ENCODE data around the gene TBX10.
"Not testable (repeated sequence)": the region's sequence is repeated elsewhere in the genome, so short reads cannot be mapped to it uniquely, and the experiment has no call there.

The TBX10 gene

DNA sequence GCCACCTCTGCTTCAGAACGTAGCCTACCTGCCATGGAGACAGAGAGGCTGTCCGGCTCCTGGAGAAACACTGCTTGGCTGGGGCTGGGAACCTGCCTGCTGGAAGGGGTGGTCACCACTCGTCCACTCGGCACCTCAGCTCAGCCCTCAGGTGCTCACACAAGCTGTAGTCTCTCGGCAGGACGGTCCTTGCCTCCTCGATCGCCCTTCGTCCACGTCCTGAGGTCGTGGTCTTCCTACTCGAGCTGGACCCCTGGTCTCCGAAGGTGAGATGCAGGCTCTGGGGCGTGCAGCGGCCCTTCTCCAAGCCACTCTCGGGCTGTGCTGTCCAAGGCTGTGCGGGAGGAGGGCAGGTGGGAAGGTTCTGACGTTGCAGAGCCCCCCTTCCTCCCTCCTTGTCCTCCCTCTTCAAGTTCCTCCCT is at the start of gene TBX10:
TSS of gene TBX10 (minus strand) at position 326 of the 422 bp plus-strand sequence. CDS start at position 35, 291 bp downstream.
- DNase-seq: no peak

DNA sequence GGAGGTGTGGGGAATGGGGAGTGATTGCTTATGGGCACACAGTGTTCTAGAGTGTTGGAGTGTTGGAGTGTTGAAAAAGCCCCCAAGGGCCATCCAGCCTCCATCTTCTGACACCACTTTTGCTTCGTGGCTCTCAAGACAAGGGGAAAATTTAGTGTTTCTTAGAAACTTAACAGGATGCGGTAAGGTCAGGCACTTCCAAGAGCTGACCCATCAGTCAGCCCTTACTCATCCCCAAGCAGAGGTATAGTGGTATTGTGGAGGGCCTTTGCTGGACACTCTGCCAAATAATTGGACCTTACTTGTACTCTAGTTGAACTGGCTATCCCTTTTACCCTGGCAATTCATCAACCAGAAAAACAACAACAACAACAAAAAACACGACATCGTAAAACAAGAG is 49.6 kb upstream of the TBX10 start:
- DNase-seq: no peak

DNA sequence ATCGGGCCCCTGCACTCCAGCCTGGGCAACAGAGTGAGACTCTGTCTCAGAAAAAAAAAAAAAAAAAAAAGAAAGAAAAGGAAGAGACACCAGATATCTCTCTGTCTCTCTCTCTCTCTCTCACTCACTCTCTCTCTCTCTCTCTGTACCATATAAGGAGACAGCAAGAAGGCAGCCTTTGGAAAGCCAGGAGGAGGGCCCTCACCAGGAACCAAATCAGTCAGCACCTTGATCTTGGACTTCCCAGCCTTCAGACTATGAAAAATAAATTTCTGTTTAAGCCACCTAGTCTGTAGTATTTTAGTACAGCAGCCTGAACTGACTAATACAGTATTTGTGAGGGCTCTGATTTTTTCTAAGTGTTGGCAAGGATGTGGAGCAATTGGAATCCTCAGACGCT is 48.4 kb upstream of the TBX10 start:
- DNase-seq: no peak

DNA sequence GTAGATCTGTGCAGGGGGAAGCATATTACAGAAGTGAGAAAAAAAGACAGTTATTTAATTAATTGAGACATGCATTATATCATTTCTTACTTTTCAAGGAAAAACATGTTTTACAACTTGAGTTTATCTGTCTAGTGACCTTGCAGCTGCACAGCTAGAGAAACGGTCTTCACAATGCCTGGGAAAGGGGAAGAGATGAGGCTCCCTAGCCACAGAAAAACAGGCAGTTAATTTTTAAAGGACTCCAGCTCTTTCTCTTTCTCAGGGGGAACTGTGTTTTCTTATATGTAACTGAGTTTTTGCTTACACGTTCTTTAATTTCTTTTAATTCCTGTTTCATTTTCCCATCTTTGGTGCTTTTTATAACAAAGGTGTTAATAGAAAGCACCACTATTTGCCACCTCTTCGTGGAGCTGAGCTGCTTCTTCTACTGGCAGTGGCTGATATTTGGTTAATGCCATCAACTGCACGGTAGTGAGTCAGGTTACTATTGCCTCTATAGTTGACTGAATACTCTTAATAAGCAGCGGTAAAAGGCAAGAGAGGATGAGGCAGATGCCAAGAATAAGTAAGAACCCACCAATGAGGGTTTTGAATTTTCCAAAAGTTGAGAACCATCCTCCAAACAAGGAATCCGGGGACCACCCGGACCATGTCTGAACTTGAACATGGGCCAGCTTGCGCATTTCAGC is 46.2 kb upstream of the TBX10 start:
- DNase-seq: not testable (repeated sequence)

DNA sequence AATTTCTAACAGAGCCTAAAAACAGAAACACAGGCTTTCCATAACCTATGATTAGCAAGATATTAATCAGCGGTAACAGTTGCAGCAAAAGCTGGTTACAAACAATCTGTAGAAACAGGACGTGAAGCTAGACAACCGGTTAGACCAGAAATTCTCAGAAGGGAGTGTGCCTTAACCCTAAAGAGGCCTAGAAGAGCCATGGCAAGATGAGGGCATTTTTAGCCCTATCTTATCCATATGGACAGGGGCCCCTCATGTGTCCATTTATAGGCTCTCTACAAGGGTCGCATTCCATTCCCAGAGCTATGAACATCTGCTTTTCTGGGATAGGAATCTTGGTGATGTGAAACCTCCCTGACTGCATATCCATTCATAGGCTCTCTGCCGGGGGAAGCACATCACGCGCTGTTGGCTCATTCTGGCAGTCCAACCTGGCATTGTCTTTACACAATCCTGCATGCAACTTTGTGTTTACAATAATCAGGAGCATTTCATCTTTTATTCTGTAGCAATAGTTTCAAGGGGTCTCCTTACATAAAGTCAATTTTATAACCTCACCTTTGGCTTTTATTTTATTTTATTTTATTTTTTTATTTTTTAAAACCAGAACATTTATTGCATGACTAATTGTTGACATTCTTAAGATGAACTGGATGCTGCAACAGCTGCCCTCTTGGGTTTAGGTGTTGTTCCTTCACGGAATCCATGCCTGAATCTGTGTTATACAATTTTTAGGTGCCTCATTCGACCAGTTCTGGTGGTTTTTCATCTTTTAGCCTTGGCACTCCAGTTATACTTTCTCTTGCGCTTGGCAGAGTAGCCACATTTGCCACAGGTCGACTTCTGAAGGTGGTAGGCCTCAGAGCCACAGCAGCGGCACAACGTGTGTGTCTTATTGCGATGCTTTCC is 42.8 kb upstream of the TBX10 start:
- not testable (repeated sequence) for DNase-seq

DNA sequence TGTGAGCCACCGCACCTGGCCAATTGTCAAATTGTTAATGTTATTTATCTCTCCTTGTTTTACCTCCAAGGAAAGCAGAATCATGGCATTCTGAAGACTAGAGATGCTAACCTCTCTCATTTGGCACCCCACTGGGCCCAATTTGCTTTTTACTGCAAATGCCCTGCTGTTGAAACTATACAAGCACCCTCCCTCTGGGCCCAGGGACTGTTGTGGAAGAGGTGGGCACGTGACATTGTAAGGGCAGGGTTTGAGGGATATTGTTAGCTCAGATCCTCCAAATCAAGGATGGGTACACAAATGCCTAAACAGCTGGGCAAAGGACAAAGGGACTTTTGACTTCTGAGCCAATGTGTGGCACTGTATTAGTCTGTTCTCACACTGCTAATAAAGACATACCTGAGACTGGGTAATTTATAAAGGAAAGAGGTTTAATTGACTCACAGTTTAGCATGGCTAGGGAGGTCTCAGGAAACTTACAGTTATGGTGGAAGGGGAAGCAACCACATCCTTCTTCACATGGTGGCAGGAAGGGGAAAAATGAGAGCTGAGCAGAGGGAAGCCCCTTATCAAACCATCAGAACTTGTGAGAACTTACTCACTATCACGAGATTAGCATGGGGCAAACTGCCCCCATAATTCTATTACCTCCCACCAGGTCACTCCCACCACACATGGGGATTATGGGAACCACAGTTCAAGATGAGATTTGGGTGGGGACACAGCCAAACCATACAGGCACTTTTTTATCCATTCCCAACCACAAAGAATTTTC is 41.3 kb upstream of the TBX10 start:
- no peak for DNase-seq

DNA sequence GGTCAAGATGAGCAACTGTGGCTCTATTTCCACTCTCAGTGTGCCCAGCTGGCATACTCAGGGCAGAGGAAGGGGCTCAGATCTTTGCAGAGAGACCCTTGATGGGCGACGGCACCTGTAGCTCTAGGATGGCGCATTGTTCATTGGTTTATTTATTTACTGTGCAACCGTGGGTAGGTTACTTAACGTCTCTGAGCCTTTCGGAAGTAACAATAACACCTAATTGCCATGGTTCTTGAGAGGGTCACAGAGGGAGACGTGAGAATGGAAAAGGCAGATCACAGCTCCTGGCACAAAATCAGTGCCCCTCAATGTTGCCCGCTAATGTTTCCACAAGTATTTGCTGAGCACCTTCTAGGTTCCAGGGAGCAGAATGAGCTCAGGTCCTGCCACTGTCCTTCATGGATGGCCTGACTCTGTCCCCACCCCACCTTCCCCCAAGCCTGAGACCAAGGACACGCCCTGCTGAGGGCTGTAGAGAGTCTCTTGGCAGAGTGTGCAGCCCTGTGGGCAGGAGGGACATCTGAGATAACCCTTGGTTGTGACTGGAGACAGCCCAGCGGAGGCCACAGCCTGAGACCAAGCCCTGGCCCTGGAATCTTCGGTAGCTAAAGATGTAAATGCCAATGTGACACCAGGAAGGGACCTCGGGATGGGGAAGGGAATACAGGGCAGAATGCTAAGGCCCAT is 35.6 kb upstream of the TBX10 start:
- no peak for DNase-seq

DNA sequence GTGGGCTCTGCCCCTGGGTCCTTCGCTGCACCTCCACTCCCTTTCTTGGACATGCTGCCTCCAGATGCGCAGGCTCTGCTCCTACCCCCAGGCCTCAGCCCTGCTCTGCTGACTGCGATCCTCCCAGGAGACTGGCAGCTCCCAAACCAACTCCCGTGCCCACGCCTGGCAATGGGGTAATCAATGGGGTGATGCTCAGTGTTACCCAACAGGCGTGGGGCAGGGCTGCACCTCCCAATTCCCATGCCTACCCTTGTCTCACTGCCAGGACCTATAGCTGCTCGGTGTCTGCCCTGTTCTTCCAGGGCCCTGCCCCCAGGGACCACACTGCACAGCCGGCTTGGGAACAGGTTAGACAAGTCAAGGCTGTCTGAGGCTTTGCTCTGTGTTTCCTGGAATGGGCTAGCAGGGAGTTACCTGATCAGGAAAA is 34.9 kb upstream of the TBX10 start, which contains the start of gene ALDH3B2:
TSS of gene ALDH3B2 (minus strand) at position 182 of the 430 bp plus-strand sequence. CDS start 7,688 bp downstream, outside the sequence.
- DNase-seq: no peak

DNA sequence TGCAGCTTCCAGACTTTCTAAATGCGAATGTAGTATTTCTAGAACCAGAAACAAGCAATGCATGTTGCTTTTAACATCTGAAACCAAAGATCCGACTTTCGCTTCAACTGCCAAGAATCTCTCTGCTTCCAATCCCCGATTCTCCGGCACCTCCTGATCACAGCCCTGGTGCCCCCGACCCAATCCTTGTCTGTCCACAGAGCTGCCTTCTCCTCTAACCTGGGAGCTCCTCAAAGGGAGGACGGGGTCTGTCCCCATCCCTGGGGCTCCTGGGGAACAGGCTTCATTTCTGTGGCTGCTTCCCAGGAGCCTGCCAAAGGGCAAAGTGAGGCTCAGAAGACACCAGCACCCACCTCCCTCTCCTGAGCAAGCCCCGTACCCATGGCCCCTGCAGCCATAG is 34.3 kb upstream of the TBX10 start:
- no peak for DNase-seq

DNA sequence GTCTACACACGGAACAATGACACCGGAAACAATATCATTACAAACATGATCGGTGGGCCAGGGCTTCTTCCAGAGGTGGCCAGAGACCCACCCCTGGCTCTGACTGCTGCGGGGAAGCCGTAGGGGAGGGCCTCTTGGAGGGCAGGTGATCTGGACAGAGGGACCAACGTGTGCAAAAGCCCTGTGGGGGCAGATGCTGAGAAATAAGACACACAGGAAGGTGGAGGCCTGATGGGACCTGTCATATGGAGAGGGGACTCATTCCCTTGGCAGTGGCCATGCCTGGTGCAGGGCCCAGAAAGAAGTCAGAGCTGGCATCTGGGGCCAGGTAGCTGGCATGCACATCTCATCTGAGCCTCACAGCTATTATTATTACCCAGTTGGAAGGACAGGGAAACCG is 33.8 kb upstream of the TBX10 start:
- no peak for DNase-seq

DNA sequence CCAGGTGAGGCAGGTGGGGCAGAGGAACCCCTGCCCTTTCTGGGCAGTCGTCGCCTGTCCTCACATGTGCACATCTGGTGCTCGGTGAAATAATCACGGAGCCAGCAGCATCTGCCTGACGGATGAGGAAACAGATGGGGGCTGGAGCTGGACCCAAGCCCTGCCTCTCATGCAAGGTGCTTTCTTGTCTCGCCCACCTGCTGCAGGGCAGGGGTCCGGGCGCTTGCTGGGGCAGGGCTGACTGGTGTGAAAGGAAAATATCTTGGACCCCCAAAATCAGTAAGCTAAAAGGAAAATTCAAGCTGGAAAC is 31.6 kb upstream of the TBX10 start:
- DNase-seq: no peak

DNA sequence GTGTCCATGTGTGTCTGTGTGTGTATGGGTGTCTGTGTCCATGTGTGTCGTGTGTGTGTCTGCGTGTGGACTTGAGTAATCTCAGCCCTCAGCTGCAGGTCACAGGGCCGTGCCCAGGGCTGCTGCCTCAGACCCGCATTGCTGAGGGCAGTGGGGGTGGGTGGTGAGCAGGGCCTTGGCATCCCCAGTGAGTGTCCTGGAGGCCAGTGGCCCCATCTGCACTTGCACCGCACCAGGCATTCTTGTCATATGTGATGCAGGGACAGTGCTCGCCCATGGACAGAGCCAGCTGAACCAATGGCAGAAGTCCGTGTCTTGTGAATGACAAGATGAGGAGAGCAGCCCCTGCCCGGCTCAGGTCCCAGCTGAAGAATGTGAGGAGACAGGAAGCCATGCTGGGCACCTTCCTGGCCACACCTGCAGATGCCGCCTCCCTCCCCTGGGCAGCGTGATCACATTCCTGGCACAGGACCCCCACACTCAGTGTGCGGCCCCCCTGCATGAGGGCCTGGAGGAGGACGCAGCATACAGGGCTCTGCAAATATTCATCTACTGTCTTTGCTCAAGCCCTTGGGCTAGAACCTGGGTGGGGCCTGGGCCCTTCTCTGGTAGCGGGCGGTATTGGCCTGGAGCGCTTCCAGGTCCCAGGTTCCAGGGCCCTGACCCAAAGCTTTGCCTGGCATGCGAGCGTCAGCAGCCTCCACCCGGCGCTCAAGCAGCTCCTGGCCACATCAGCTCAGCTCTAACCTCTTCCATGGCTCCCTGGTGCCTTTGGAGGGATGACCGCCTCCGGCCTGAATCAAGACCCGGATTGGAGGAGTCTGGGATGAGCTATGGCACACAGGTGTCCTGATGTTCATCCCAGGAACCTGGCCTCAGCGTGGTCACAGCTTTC is 31.0 kb upstream of the TBX10 start:
- no peak for DNase-seq

DNA sequence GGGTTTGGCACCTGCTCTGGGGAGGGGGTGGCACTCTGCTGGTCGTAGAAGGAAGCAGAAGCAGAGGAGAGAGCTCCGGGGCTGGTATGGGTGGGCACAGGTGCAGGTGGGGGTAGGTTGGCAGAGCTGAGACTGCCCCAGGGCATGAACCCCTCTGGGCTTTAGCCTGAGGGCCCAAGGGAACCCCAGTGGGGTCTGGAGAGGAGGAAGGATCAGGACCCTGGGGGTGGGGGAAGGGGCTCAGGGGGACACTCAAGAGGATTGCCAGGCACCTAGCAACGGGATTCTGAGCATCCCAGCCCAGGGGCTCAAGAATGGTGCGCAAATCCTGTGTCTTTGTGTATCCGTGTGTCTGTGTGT is 28.6 kb upstream of the TBX10 start:
- DNase-seq: no peak

DNA sequence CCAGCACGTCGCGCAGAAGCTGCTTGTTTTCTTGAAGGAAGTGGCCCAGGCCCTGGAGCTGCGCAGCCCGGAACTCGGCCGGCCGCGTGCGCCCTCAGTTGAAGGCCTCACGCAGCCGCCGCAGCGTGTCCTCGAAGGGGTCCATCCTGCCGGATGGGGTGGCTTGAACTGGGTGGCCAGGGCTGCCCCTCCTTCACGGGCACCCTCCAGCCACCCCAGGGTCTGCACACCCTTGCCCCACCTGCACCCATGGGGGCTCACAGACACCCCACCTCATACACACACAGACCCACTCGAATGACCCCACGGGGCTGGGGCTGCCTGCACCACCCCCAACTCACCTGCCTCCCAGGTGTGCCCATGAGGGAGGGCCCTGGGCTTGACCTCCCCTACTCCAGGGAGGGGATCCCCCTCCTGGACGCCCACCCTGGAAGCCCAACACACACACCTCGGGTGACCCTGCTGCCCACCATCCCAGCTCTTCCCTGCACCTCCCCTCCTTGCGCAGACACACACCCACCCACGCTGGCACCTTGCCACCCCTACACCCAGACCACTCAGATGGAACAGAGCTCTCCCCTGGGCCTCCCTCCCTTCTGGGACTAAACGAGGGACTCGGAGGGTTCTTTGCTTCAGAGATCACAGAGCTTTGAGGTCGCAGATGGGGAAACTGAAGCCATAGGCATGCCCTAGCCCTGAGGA is 28.1 kb upstream of the TBX10 start:
- no peak for DNase-seq

DNA sequence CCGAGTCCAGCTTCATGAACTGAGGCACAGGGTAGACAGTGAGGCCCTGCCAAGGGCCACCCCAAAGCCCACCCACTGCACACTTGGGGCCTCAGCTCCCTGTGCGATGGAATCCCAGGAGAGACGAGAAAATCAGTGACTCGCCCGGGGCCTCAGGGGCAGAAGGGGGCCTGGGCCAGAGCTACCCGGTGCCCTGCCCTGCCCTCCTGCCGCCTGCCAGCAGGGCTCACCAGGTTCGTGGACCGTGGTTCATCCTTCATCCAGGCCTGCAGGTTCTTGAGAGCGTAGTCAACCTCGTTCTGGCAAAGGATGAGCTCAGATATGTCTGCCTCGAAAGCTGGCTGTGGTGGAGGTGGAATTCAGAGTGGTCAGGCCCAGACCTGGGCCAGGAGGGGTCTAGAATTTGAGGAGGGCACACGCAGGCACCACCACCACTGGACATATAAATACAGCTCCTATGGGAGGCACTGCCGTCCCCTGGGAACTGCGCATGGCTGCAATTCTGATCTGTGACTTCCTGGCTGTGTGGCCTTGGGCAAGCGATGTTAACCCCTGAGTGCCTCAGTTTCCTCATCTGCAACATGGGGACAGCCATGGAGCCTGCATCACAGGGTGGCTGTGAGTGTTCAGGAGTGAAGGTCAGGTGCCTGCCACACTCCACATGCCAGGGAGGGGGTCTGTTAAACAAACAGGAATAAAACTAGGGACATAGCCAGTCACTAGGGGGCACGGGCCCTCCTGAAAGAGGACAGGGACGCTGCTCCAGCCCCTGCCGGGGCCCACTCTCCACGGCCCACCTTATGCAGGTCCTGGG is 27.3 kb upstream of the TBX10 start:
- DNase-seq: no peak

DNA sequence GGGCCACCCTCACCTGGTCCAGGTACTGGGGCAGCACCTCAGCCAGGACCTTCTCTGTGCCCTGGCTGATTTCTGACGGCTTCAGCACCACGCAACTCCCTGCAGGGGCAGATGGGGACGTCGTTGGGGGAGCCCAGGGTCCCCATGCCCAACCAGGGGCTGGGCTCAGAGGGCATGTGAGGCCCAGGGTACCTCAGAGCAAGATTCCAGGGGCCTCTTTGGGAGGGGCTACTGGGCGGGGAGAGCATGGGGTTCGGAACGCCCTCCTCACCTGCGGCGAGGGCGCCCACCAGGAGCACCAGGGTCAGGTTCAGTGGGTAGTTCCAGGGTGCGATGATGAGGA is 26.7 kb upstream of the TBX10 start:
- DNase-seq: no peak

DNA sequence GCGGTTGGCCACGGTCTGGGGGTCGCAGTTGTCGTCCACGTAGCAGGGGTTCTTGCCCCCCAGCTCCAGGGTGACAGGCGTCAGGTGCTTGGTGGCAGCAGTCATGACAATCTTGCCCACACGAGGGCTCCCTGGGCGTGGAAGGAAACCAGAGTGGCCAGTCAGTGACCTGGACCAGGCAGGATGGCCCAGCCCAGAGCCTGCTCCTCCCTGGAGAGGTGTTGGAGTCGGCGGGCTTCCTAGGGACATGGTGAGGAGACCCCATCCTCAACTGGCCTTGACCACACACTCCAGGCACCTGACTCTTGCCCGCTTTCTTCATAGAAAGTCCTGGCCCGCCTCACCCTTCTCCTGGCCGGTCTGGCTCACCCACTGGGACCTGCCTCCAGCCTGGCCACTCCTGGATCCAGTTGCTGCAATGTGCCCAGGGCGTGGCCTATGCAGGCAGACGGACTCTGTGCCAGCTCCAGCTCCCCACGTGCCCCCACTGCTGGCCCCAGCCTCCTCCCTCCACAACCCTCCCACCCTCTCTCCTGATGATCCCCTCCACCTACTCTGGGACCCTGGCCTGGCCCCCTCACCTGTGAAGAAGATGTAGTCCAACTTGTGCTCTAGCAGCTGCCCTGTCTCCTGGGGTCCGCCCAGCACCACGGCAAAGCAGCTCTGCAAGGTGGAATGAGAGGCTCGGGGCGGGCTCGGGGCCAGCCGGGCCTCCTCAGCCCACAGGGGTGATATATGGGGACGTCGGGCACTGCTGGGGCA is 26.2 kb upstream of the TBX10 start:
- DNase-seq: no peak

DNA sequence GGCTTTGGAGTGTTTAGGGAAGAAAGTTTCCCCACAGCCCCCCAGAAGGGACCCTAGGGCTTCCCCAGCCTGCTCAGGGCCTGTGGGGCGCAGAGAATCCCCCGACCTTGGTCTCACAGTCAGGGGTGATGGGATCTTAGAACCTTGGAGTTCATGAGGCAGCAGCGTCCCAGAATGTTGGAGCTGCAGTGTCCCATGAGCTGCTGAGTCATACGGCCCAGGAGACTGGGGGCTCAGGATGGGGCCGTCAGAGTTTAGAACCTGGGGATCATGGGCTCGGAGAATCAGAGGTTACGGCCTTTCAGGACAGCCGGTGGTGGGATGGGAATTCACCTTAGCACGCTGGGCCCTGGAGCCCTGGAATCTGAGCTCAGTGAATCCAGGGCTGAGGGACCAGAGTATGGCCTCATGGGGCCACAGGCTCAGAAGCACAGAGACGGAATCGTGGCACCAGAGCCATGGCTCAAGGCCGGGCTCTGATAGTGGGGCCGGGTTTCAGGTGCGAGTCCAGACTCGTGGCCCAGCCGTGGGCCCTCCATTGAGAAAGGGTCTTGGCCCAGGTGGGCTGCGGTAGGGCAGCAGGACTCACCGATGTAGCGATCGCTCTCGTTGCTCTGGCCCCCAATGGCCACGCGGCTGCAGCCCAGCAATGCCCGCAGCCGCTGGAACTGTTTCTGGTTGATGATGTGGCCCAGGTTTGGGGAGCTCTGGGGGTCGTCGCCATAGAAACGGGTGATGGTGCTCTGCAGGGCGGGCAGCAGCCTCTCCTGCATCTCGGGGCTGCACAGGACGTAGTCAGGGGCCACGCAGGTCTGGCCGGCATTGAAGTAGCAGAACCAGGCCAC is 25.4 kb upstream of the TBX10 start:
- DNase-seq: no peak

DNA sequence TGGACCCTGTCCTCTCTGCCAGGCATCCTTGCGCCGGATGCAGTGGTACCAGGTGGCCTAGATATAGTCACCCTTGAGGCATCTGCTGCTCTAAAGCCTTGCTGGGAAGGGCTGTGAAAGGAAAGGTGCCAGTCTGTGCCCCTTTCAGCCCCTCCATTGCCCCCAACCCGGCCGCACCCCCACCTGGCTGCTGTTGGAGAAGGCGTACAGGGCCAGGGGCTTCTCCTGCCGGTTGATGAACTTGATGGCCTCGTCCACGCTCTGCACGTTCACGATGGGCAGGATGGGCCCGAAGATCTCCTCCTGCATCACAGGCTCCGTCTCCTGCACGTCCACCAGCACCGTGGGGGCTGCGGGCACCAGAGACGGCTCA is 24.6 kb upstream of the TBX10 start:
- no peak for DNase-seq

Data from right forelimb (tissue), 1 donor.